ENCODE results near the gene PIP4P1. TPM values are rescaled to one million over a fixed set of nuclear protein-coding genes. Genes with fewer than 3 reads are reported as not detected.
A peak's percentile ranks its signal among the peaks of the same experiment; 100 is the strongest.

PIP4P1 gene
- total and polyA plus RNA-seq, 2 of the 13 experiments (the other 11 are each of a cell fraction or from before 2014, with no cell fraction given) = 33.4 to 47.0 TPM

DNA sequence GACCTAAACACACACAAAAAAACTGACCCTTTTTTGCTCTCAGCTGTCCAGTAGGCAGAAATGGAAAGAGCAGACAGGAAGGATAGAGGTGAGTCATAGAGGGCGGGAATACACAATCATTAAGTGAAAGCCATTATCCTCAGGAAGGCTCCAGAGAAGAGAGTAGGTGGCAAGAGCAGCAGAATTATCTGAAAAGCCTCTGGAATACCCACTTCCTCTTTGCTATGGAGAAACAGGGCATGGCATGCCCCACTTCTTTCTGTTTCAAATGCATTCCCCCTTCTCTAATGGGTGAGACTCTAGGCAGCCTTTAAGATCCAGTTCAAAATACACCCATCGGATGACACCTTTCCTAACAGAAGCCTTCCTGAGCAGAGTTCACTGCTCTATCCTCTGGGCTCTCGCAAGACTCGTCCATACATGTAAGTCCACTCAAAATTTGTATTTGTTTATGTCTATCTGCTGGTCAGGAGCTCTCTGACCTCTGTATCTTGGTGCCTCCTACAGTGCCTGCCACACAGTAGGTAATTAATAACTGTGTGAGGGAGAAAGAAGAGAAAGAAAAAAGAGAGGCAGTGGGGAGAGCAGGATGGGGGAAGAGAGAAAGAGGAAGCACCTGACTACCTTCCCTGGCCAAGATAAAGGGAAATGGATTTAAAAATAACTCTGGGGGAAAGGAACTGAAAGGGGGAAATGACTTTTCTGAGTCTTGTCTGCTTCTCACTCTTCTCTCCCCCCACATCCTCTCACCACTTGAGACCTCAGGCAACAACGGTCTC is 33.8 kb downstream of the PIP4P1 start (continued):
- TF ChIP-seq, protein P1, sequence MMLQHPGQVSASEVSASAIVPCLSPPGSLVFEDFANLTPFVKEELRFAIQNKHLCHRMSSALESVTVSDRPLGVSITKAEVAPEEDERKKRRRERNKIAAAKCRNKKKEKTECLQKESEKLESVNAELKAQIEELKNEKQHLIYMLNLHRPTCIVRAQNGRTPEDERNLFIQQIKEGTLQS (CRISPR knock-in tag; IDR thresholded peaks at IDR 0.05) = peak; percentile 59; the same call in 1 of the 2 replicates
- no peak for TF ChIP-seq TBL1XR1 (IDR thresholded peaks at IDR 0.05; ENCODE audit: borderline replicate concordance, low read length, partially characterized antibody)
- no peak for TF ChIP-seq FOXP1 (IDR thresholded peaks at IDR 0.05)
- 0 out of 2 replicates have a peak, but pooled peaks have one; percentile 3 for TF ChIP-seq FOXP1 (CRISPR knock-in tag; IDR thresholded peaks at IDR 0.05)
- TF ChIP-seq ZNF292 (CRISPR knock-in tag; IDR thresholded peaks at IDR 0.05; ENCODE audit: borderline replicate concordance, low read depth) = 0 out of 2 replicates have a peak, but pooled peaks have one; percentile 46
- TF ChIP-seq, protein P2, sequence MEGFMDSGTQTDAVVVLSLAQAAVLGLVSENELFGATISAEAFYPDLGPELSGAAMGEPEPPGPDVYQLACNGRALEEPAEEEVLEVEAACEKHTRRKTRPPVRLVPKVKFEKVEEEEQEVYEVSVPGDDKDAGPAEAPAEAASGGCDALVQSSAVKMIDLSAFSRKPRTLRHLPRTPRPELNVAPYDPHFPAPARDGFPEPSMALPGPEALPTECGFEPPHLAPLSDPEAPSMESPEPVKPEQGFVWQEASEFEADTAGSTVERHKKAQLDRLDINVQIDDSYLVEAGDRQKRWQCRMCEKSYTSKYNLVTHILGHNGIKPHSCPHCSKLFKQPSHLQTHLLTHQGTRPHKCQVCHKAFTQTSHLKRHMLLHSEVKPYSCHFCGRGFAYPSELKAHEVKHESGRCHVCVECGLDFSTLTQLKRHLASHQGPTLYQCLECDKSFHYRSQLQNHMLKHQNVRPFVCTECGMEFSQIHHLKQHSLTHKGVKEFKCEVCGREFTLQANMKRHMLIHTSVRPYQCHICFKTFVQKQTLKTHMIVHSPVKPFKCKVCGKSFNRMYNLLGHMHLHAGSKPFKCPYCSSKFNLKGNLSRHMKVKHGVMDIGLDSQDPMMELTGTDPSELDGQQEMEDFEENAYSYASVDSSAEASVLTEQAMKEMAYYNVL (CRISPR knock-in tag; IDR thresholded peaks at IDR 0.05; ENCODE audit: borderline replicate concordance) = peak; percentile 60; the same call in 1 of the 2 replicates
- TF ChIP-seq ZNF296 (CRISPR knock-in tag; conservative IDR thresholded peaks at IDR 0.05) = no peak
- no peak for TF ChIP-seq MTA1 (CRISPR knock-in tag; IDR thresholded peaks at IDR 0.05; ENCODE audit: borderline replicate concordance)
- peak; percentile 44 for TF ChIP-seq SAP130 (CRISPR knock-in tag; IDR thresholded peaks at IDR 0.05; ENCODE audit: low read depth)
- TF ChIP-seq SP1 (IDR thresholded peaks at IDR 0.05) = no peak
- 0 out of 2 replicates have a peak, but pooled peaks have one; percentile 12 for TF ChIP-seq SP1 (CRISPR knock-in tag; IDR thresholded peaks at IDR 0.05)
- no peak for TF ChIP-seq GABPA (IDR thresholded peaks at IDR 0.05; ENCODE audit: low read depth, low read length)
- TF ChIP-seq GABPA (CRISPR knock-in tag; IDR thresholded peaks at IDR 0.05; ENCODE audit: low read depth) = peak; percentile 59
- TF ChIP-seq POGZ (CRISPR knock-in tag; IDR thresholded peaks at IDR 0.05) = no peak
- TF ChIP-seq HNRNPLL (IDR thresholded peaks at IDR 0.05; ENCODE audit: low read depth, low read length, poor library complexity, severe bottlenecking) = no peak
- no peak for TF ChIP-seq ZBTB38 (CRISPR knock-in tag; IDR thresholded peaks at IDR 0.05)
- TF ChIP-seq, protein P3, sequence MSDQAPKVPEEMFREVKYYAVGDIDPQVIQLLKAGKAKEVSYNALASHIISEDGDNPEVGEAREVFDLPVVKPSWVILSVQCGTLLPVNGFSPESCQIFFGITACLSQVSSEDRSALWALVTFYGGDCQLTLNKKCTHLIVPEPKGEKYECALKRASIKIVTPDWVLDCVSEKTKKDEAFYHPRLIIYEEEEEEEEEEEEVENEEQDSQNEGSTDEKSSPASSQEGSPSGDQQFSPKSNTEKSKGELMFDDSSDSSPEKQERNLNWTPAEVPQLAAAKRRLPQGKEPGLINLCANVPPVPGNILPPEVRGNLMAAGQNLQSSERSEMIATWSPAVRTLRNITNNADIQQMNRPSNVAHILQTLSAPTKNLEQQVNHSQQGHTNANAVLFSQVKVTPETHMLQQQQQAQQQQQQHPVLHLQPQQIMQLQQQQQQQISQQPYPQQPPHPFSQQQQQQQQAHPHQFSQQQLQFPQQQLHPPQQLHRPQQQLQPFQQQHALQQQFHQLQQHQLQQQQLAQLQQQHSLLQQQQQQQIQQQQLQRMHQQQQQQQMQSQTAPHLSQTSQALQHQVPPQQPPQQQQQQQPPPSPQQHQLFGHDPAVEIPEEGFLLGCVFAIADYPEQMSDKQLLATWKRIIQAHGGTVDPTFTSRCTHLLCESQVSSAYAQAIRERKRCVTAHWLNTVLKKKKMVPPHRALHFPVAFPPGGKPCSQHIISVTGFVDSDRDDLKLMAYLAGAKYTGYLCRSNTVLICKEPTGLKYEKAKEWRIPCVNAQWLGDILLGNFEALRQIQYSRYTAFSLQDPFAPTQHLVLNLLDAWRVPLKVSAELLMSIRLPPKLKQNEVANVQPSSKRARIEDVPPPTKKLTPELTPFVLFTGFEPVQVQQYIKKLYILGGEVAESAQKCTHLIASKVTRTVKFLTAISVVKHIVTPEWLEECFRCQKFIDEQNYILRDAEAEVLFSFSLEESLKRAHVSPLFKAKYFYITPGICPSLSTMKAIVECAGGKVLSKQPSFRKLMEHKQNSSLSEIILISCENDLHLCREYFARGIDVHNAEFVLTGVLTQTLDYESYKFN (CRISPR knock-in tag; conservative IDR thresholded peaks at IDR 0.05) = peak; percentile 46; the same call in 1 of the 2 replicates
- TF ChIP-seq, protein P4, sequence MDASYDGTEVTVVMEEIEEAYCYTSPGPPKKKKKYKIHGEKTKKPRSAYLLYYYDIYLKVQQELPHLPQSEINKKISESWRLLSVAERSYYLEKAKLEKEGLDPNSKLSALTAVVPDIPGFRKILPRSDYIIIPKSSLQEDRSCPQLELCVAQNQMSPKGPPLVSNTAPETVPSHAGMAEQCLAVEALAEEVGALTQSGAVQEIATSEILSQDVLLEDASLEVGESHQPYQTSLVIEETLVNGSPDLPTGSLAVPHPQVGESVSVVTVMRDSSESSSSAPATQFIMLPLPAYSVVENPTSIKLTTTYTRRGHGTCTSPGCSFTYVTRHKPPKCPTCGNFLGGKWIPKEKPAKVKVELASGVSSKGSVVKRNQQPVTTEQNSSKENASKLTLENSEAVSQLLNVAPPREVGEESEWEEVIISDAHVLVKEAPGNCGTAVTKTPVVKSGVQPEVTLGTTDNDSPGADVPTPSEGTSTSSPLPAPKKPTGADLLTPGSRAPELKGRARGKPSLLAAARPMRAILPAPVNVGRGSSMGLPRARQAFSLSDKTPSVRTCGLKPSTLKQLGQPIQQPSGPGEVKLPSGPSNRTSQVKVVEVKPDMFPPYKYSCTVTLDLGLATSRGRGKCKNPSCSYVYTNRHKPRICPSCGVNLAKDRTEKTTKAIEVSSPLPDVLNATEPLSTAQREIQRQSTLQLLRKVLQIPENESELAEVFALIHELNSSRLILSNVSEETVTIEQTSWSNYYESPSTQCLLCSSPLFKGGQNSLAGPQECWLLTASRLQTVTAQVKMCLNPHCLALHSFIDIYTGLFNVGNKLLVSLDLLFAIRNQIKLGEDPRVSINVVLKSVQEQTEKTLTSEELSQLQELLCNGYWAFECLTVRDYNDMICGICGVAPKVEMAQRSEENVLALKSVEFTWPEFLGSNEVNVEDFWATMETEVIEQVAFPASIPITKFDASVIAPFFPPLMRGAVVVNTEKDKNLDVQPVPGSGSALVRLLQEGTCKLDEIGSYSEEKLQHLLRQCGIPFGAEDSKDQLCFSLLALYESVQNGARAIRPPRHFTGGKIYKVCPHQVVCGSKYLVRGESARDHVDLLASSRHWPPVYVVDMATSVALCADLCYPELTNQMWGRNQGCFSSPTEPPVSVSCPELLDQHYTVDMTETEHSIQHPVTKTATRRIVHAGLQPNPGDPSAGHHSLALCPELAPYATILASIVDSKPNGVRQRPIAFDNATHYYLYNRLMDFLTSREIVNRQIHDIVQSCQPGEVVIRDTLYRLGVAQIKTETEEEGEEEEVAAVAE (CRISPR knock-in tag; IDR thresholded peaks at IDR 0.05; ENCODE audit: borderline replicate concordance) = peak; percentile 29; the same call in 1 of the 2 replicates
- no peak for TF ChIP-seq ZNF780A (CRISPR knock-in tag; IDR thresholded peaks at IDR 0.05)
